Spleen (tissue), 7 donors: Measurements from ENCODE around the gene JAG1.

Experiments
- CTCF ChIP-seq, 11 experiments: fragments of 200-600 bp in 7 of 11; fragments of 450-650 bp in 4 of 11; sonication (generic) in 4 of 11; IDR thresholded peaks in 8 of 11; conservative IDR thresholded peaks in 3 of 11; 1 replicate in 7 of 11; 2 replicates in 4 of 11; pipeline versions ENCODE4 v1.4.0 to v1.8.0; 2016 to 2021; ENCODE audit warnings: antibody characterized with exemption in 11 of 11, inconsistent platforms in 4 of 11, mild to moderate bottlenecking in 1 of 11
- POLR2A ChIP-seq, 3 donors: fragments of 450-650 bp; IDR thresholded peaks; one replicate each; pipeline ENCODE4 v1.5.1; 2017; ENCODE audit warnings: antibody characterized with exemption in 3 of 3, mild to moderate bottlenecking in 1 of 3
- donor health status: DM: no; HTN: no; CAD: no; lungs with moderate emphysema.
- donor health status: DM: no; HTN: no; CAD: no.
- donor health status: DM: no; HTN: no; CAD: no.

GRCh38 chr20:10665791-10666190 is 8.0 kb downstream of the JAG1 start:
- TF ChIP-seq CTCF (IDR thresholded peaks at IDR 0.05 in 8 of 11, conservative IDR thresholded peaks at IDR 0.05 in 3 of 11) (no peak), POLR2A (IDR thresholded peaks at IDR 0.05) (no peak)
